Left ventricle myocardium superior (tissue), 1 donor: ENCODE results near the gene CRYBA4. TPM values are rescaled to one million over a fixed set of nuclear protein-coding genes. Genes with fewer than 3 reads are reported as not detected.

ENCODE experiments used
- ATAC-seq: fragments of 200-7000 bp; cut with Tn5 transposase; one replicate; pipeline ENCODE4 v1.9.1; 2020; ENCODE audit warnings: mild to moderate bottlenecking, moderate library complexity
- DNase-seq: peaks from one replicate; pipeline ENCODE4 v3.0.0-alpha.2; 2020
- intact Hi-C: fragments of 100-400 bp; cut with micrococcal nuclease; formaldehyde crosslinking; loops from one replicate; pipeline ENCODE4 v1.11.0; 2022
- total RNA-seq: library from RNA; stranded (reverse); fragmentation: NEBNext Ultra II Directional; extraction: Animal tissue kit (Norgen Biotek cat#: 25700); gene quantifications from one replicate; pipeline ENCODE4 v1.2.1, GENCODE V29; 2021
- donor health status: DM: no; HTN: yes; CAD: no; lungs with severe emphysema.

CRYBA4 gene
- total RNA-seq, 1 donor from 2014 or later: not detected

DNA sequence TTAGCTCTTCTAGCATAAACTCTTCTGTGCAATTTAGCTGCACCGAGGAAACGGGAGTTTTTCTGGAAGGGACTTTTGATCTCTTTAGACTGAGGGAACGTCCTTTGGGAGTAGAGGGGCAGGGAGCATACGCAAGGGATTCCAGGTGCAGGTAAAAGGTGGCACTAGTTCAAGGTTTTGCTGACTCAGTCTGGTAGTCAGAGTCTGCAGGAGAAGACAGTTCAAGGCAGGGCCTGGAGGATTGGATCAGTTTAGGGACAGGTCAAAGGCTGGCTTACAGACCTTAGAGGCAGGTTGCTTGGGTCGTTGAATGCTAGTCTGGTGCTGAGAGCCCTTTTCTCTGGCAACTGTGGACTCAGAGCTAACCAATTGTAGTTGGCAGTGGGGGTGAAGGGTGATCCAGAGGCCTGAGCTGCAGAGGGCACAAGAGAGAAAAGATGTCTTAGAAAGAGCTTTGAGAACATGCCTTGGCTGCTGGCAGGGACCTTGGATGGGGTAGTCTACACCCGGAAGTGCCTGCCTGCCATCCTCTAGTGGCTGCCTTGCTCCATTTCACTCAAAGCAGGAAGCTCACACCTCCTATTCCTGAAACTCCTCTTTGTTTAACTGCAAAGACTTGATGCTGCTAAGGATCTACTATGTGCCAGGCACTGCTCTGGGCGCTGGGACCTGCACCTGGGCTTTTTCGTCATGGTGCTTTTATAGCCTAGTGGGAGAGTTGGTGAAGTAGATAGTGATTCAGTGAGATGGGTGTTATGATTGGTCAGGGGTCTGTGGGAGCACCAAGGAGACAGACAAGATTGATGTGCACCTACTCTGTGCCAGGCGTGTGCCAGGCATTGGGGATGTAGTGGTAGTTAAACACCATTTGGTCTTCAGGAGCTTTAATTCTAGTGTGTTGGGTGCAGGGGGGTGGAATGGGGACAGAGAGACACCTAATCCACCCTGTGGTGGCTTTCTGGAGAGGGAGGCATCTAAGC, 52.7 kb downstream of the CRYBA4 start:
- no peak for ATAC-seq
- intact Hi-C loops: no loop called here
- DNase-seq: no peak

DNA sequence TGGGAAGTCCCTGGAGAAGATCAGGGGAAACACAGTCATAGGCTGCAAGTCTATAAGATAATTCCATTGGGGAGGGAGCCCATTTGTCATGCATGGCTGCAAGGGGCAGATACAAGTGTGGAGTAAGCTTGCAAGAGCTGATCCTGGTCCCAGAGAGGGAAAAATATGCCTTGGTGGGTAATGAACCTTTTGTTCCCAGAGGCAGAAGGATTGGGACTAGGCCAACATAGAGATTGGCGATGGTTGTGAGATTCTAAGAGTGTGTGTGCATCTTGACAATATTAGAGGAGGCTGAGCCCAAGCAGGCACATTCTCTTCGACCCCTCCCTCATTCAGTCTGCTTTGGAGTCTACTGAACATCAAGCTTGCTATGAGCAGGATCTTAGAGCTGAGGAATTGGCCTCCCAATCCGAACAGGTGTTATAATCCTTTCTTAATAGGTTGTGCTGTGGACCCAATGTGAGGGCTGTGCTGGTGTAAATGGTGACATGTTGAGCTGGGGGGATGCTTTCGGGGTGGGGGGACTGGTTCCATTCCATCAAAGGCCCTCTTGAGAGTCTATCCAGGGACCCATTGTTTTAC, 54.0 kb downstream of the CRYBA4 start:
- intact Hi-C loops: no loop called here
- ATAC-seq (no peak), DNase-seq (no peak)

DNA sequence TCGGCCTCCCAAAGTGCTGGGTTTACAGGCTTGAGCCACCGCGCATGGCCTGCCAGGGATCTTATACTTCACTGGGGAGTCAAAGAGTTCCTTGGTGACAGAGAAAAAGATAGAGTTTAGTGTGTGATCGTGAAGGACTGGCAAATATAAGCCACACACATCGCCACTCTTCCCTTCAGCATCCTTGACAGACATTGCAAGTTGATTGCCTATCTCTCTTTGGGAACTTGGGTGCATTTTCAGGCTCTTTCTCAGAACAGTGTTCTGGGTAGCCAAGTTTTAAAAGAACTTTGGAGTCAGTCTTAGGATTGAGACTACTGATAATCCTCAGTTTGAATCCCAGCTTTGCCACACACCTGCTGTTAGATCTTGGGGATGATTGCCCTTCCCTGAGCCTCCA, 55.5 kb downstream of the CRYBA4 start:
- intact Hi-C loops: no loop called here
- no peak for DNase-seq
- ATAC-seq: no peak

DNA sequence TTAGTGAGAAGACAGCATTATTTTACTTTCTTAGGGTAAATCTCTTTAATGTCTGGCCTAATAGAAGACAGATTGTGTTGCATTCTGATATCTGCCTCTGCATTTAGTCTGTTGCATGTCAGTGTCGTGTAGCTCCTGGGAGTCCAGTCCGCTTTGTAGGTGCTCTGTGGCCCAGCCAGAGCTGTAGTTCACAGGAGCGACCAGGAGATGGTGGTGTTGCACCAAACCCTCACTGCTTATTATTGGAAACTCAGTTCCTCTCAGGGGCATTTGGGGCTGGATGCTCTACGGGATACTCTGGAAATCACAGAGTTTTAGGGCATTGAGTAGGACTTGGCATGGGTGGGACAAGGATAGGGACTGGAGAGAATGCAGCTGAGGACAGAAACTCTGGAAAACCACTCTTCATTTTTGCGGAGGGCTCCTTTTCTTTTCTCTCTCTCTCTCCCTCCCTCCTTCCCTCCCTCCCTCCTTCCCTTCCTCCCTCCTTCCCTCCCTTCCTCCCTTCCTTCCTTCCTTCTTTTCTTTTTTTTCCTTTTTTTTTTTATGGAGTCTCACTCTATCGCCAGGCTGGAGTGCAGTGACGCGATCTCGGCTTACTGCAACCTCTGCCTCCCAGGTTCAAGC, 57.4 kb downstream of the CRYBA4 start:
- intact Hi-C loops: no loop called here
- DNase-seq (peak; percentile 78), ATAC-seq (peak; percentile 82)

Other genes with a start within 250 kb of the CRYBA4 start
- gene ASPHD2, start 192.7 kb upstream of the CRYBA4 start, total RNA-seq: 0.12 TPM
- 10.0 TPM for gene HPS4, start 138.2 kb upstream of the CRYBA4 start, total RNA-seq
- gene SRRD, start 138.1 kb upstream of the CRYBA4 start, total RNA-seq: 23.5 TPM
- gene TFIP11, start 109.5 kb upstream of the CRYBA4 start, total RNA-seq: 22.3 TPM
- gene TPST2, start 31.8 kb upstream of the CRYBA4 start, total RNA-seq: 27.1 TPM
- gene CRYBB1, start 3.9 kb upstream of the CRYBA4 start, total RNA-seq: 0.64 TPM
- 1.9 TPM for gene MIAT, start 35.6 kb downstream of the CRYBA4 start, total RNA-seq